H1 (cell line): ENCODE results near the gene LSM4.

Experiments used
- BACH1 ChIP-seq: IDR thresholded peaks from 2 replicates; pipeline ENCODE4 v1.6.1; 2012; ENCODE audit warnings: low read length, improper control_type of control experiment
- EP300 ChIP-seq, 2 experiments: IDR thresholded peaks; 1 replicate in 1 of 2; 2 replicates in 1 of 2; pipeline ENCODE4 v1.6.1; 2011 to 2012; ENCODE audit warnings: low read depth in 2 of 2, low read length in 2 of 2, mild to moderate bottlenecking in 2 of 2, borderline replicate concordance in 1 of 2, inconsistent platforms in 1 of 2, moderate library complexity in 1 of 2
- TAF1 ChIP-seq: IDR thresholded peaks from 2 replicates; pipeline ENCODE4 v1.6.1; 2011; ENCODE audit warnings: mild to moderate bottlenecking, low read depth, low read length

- no peak for TF ChIP-seq EP300 (IDR thresholded peaks at IDR 0.05; ENCODE audit: borderline replicate concordance in 1 of 2, low read depth in 2 of 2, low read length in 2 of 2)
- no peak for TF ChIP-seq TAF1
- TF ChIP-seq BACH1 = no peak
Measured at GRCh38 chr19:18333680-18334079, 10.8 kb upstream of the LSM4 start.
